Breast epithelium (tissue), 3 donors: Measurements from ENCODE around the gene PNPLA1.

Source experiments
- CTCF ChIP-seq, 3 donors: fragments of 450-650 bp; IDR thresholded peaks; one replicate each; pipeline ENCODE4 v1.5.1; 2016 to 2017; ENCODE audit warnings: antibody characterized with exemption in 3 of 3, mild to moderate bottlenecking in 3 of 3, moderate library complexity in 3 of 3
- POLR2A ChIP-seq: fragments of 450-650 bp; IDR thresholded peaks from one replicate; pipeline ENCODE4 v1.6.1; 2016; ENCODE audit warnings: antibody characterized with exemption, mild to moderate bottlenecking, moderate library complexity

DNA sequence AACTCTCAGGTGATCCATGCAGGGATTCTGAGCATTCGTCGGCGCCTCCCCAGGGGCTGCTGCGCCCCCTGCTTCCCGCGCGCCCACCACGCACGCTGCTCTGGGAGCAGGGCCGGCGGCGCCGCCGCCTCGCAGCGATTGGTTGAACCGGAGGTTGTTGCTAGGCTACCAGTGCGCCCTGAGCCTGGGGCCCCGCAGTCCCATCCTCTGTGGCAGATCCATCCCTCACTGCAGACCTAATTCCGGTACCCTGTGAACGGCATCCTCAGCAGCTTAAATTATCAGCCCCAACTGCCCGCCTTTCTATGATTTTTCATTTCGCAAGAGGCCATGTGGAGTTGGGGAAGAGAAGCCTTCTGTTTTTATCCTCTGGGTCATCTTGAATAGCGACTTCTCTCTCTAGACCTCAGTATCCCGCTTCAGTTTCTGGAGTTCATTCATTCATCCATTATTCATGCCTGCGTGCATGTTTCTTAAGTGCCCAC is 15.4 kb downstream of the PNPLA1 start:
- no peak for TF ChIP-seq CTCF (IDR thresholded peaks at IDR 0.05)
- no peak for TF ChIP-seq POLR2A
